Spleen (tissue), 11 donors: ENCODE data around the gene PIK3CB. TPM values are rescaled to one million over a fixed set of nuclear protein-coding genes. Genes with fewer than 3 reads are reported as not detected.
"Not testable (repeated sequence)": the region's sequence is repeated elsewhere in the genome, so short reads cannot be mapped to it uniquely, and the experiment has no call there.

Experiments
- DNase-seq: peaks from one replicate; pipeline ENCODE4 v3.0.0-alpha.2; 2020
- H3K27ac ChIP-seq, 8 donors: fragments of 200-600 bp; sonication (generic) in 7 of 8; 1 replicate in 4 of 8; 2 replicates in 4 of 8; pipeline versions ENCODE4 v1.5.0 to v1.8.0; 2016 to 2021; ENCODE audit warnings: inconsistent platforms in 4 of 8, mild to moderate bottlenecking in 4 of 8, moderate library complexity in 1 of 8
- H3K27me3 ChIP-seq, 7 donors: fragments of 200-600 bp; sonication (generic) in 6 of 7; replicated peaks in 1 of 7; 1 replicate in 4 of 7; 2 replicates in 3 of 7; pipeline versions ENCODE4 v1.5.0 to v1.8.0; 2016 to 2021; ENCODE audit warnings: inconsistent platforms in 3 of 7, mild to moderate bottlenecking in 1 of 7
- H3K36me3 ChIP-seq, 6 donors: fragments of 200-600 bp; sonication (generic) in 5 of 6; 1 replicate in 4 of 6; 2 replicates in 2 of 6; pipeline versions ENCODE4 v1.5.0 to v1.8.0; 2016 to 2021; ENCODE audit warnings: inconsistent platforms in 2 of 6
- H3K4me1 ChIP-seq, 6 donors: fragments of 200-600 bp; sonication (generic) in 5 of 6; 1 replicate in 3 of 6; 2 replicates in 3 of 6; pipeline versions ENCODE4 v1.5.0 to v1.8.0; 2016 to 2021; ENCODE audit warnings: inconsistent platforms in 3 of 6
- H3K4me3 ChIP-seq, 8 donors: fragments of 200-600 bp; sonication (generic) in 7 of 8; 1 replicate in 4 of 8; 2 replicates in 4 of 8; pipeline versions ENCODE4 v1.5.0 to v1.8.0; 2016 to 2021; ENCODE audit warnings: inconsistent platforms in 4 of 8, mild to moderate bottlenecking in 4 of 8, moderate library complexity in 2 of 8
- H3K9me3 ChIP-seq, 8 donors: fragments of 200-600 bp; sonication (generic) in 7 of 8; 1 replicate in 4 of 8; 2 replicates in 4 of 8; pipeline versions ENCODE4 v1.5.0 to v1.8.0; 2016 to 2021; ENCODE audit warnings: inconsistent platforms in 4 of 8
- CTCF ChIP-seq, 11 experiments: fragments of 200-600 bp in 7 of 11; fragments of 450-650 bp in 4 of 11; sonication (generic) in 4 of 11; IDR thresholded peaks in 8 of 11; conservative IDR thresholded peaks in 3 of 11; 1 replicate in 7 of 11; 2 replicates in 4 of 11; pipeline versions ENCODE4 v1.4.0 to v1.8.0; 2016 to 2021; ENCODE audit warnings: antibody characterized with exemption in 11 of 11, inconsistent platforms in 4 of 11, mild to moderate bottlenecking in 1 of 11
- POLR2A ChIP-seq, 3 donors: fragments of 450-650 bp; IDR thresholded peaks; one replicate each; pipeline ENCODE4 v1.5.1; 2017; ENCODE audit warnings: antibody characterized with exemption in 3 of 3, mild to moderate bottlenecking in 1 of 3
- POLR2AphosphoS5 ChIP-seq, 3 donors: sonication (generic); formaldehyde crosslinking; IDR thresholded peaks; one replicate each; pipeline ENCODE4 v1.5.1; 2017; ENCODE audit warnings: antibody characterized with exemption in 3 of 3
- WGBS, 5 donors: extraction: QIAGEN DNeasy Blood & Tissue Kit in 3 of 5; methylation state at CpG; one replicate each; pipeline versions ENCODE4 v1.1.5 to v1.1.7; 2013 to 2018; 5-methylcytosine and 5-hydroxymethylcytosine counted together
- intact Hi-C: fragments of 100-400 bp; cut with DNase I; formaldehyde crosslinking; loops from one replicate; pipeline ENCODE4 v1.15.0; 2023; ENCODE audit warnings: low total_unique reads
- polyA plus RNA-seq, 3 donors: library from polyadenylated mRNA; stranded (reverse); fragments of 200-250 nt; gene quantifications; one replicate each; pipeline ENCODE4 v1.2.1, GENCODE V29; 2013
- total RNA-seq, 7 donors: library from RNA; depleted of rRNA in 3 of 7; stranded (reverse); fragments of >200 nt in 3 of 7; fragmentation: NEBNext Ultra II Directional in 4 of 7; extraction: Animal tissue kit (Norgen Biotek cat#: 25700) in 4 of 7; gene quantifications; one replicate each; pipeline versions ENCODE4 v1.1.0 to v1.2.1, GENCODE V29; 2016 to 2021
- donor health status: healthy with polysubstance abuse.
- donor health status: DM: no; HTN: no; CAD: no; lungs with moderate emphysema.
- donor health status: DM: no; HTN: no; CAD: no.
- donor health status: Bipolar disorder and iron deficiency.
- donor health status: healthy.
- donor health status: DM: no; HTN: no; CAD: no.
- donor health status: DM: yes; HTN: yes; CAD: no.

The PIK3CB gene
- total and polyA plus RNA-seq, 10 donors, result 4.6 to 43.8 (median 34.4) TPM

- WGBS, 5 donors, result 77 to 90% (median 88%) methylated on average over 1 of the region's 1 CpG
- DNase-seq, result no peak
- Histone ChIP-seq H3K27me3 (no peaks in the 10 kb centered on the region), H3K36me3 (peaks cover 0 to 46% (median 0%) of the 10 kb centered on the region in 6 donors), H3K9me3 (no peaks in the 10 kb centered on the region), H3K4me1 (peaks cover 0 to 7% (median 0%) of the 10 kb centered on the region in 6 donors), H3K27ac (no peak overlapping the region), H3K4me3 (no peak overlapping the region)
- TF ChIP-seq POLR2A (IDR thresholded peaks at IDR 0.05) (no peak), POLR2AphosphoS5 (IDR thresholded peaks at IDR 0.05) (no peak), CTCF (IDR thresholded peaks at IDR 0.05 in 8 of 11, conservative IDR thresholded peaks at IDR 0.05 in 3 of 11) (no peak)
- intact Hi-C loops, result no loop called here
These were observed 87.5 kb downstream of the PIK3CB start for GRCh38 chr3:138747225-138747624.

GRCh38 chr3:138740072-138740471 is 94.7 kb downstream of the PIK3CB start:
- intact Hi-C loops, result no loop called here
- H3K4me3 ChIP-seq, result no peak overlapping the region
- no peaks in the 10 kb centered on the region for H3K9me3 ChIP-seq
- TF ChIP-seq CTCF (IDR thresholded peaks at IDR 0.05 in 8 of 11, conservative IDR thresholded peaks at IDR 0.05 in 3 of 11) (no peak), POLR2A (IDR thresholded peaks at IDR 0.05) (no peak), POLR2AphosphoS5 (IDR thresholded peaks at IDR 0.05) (no peak)
- H3K27ac ChIP-seq, result no peak overlapping the region
- H3K36me3 ChIP-seq, result peaks cover 0 to 69% (median 3%) of the 10 kb centered on the region in 6 donors
- no peaks in the 10 kb centered on the region for H3K27me3 ChIP-seq
- peaks cover 0 to 7% (median 0%) of the 10 kb centered on the region in 6 donors for H3K4me1 ChIP-seq
- DNase-seq, result no peak
- WGBS, 5 donors, result 76 to 89% (median 78%) methylated on average over 5 of the region's 5 CpGs

GRCh38 chr3:138732456-138732855 is 102.3 kb downstream of the PIK3CB start:
- DNase-seq, result no peak
- H3K4me1 ChIP-seq, result no peaks in the 10 kb centered on the region
- H3K27me3 ChIP-seq, result no peaks in the 10 kb centered on the region
- no peaks in the 10 kb centered on the region for H3K9me3 ChIP-seq
- intact Hi-C loops, result no loop called here
- H3K4me3 ChIP-seq, result no peak overlapping the region
- H3K27ac ChIP-seq, result no peak overlapping the region
- TF ChIP-seq POLR2AphosphoS5 (IDR thresholded peaks at IDR 0.05) (no peak), CTCF (IDR thresholded peaks at IDR 0.05 in 8 of 11, conservative IDR thresholded peaks at IDR 0.05 in 3 of 11) (no peak), POLR2A (IDR thresholded peaks at IDR 0.05) (no peak)
- WGBS, 5 donors, result 33 to 55% (median 41%) methylated on average over 1 of the region's 1 CpG
- peaks cover 0 to 89% (median 5%) of the 10 kb centered on the region in 6 donors for H3K36me3 ChIP-seq

GRCh38 chr3:138726946-138727730 is 107.6 kb downstream of the PIK3CB start:
- TF ChIP-seq POLR2A (IDR thresholded peaks at IDR 0.05) (no peak), POLR2AphosphoS5 (IDR thresholded peaks at IDR 0.05) (no peak), CTCF (IDR thresholded peaks at IDR 0.05 in 8 of 11, conservative IDR thresholded peaks at IDR 0.05 in 3 of 11) (no peak)
- intact Hi-C loops, result no loop called here
- 86 to 95% (median 91%) methylated on average over 5 of the region's 5 CpGs for WGBS, 5 donors

GRCh38 chr3:138726042-138726441 is 108.7 kb downstream of the PIK3CB start:
- H3K27ac ChIP-seq, result peak overlapping the region in 1 of 8 donors; percentile 27
- H3K4me1 ChIP-seq, result peaks cover 0 to 11% (median 5%) of the 10 kb centered on the region in 6 donors
- DNase-seq, H3K9me3 ChIP-seq, intact Hi-C loops, H3K27me3 ChIP-seq, H3K4me3 ChIP-seq: not testable (repeated sequence)
- WGBS, 5 donors, result 38 to 44% (median 40%) methylated on average over 2 of the region's 2 CpGs
- H3K36me3 ChIP-seq, result peaks cover 0 to 51% (median 0%) of the 10 kb centered on the region in 6 donors

More at GRCh38 chr3:138726946-138727730, 107.6 kb downstream of the PIK3CB start:
- no peak overlapping the region for H3K4me3 ChIP-seq
- peaks cover 0 to 11% (median 5%) of the 10 kb centered on the region in 6 donors for H3K4me1 ChIP-seq
- no peak overlapping the region for H3K27ac ChIP-seq
- peaks cover 0 to 58% (median 0%) of the 10 kb centered on the region in 6 donors for H3K36me3 ChIP-seq
- DNase-seq, result no peak
- no peaks in the 10 kb centered on the region for H3K27me3 ChIP-seq
- no peaks in the 10 kb centered on the region for H3K9me3 ChIP-seq
